Mesodermal cell (in vitro differentiated cells): ENCODE results near the gene EFNA1.

Source experiments
- H3K27ac ChIP-seq: 2 replicates; pipeline ENCODE4 v1.7.0; 2013; ENCODE audit warnings: mild to moderate bottlenecking, low read depth, low read length, moderate library complexity; ENCODE audit not compliant: severe bottlenecking
- H3K36me3 ChIP-seq: 2 replicates; pipeline ENCODE4 v1.7.1; 2013; ENCODE audit warnings: mild to moderate bottlenecking, low read length, moderate library complexity; ENCODE audit not compliant: control insufficient read depth, insufficient read depth
- H3K4me1 ChIP-seq: one replicate; pipeline ENCODE4 v1.7.1; 2013; ENCODE audit warnings: mild to moderate bottlenecking, low read length; ENCODE audit not compliant: insufficient read depth, control insufficient read depth, poor library complexity, severe bottlenecking
- H3K4me3 ChIP-seq: 2 replicates; pipeline ENCODE4 v1.7.0; 2013; ENCODE audit warnings: low read length, control low read depth, mild to moderate bottlenecking; ENCODE audit not compliant: insufficient read depth, poor library complexity, severe bottlenecking; ENCODE audit errors: extremely low read depth
- H3K9me3 ChIP-seq: 2 replicates; pipeline ENCODE4 v1.7.1; 2013; ENCODE audit warnings: mild to moderate bottlenecking, low read length, moderate library complexity; ENCODE audit not compliant: control insufficient read depth
- WGBS, 2 experiments: methylation state at CpG; one replicate each; pipeline ENCODE4 v1.1.5; 2013; ENCODE audit warnings: missing lambda C conversion rate in 2 of 2; ENCODE audit not compliant: insufficient coverage in 2 of 2; 5-methylcytosine and 5-hydroxymethylcytosine counted together

Gene EFNA1

GRCh38 chr1:155083865-155084721 is 43.6 kb upstream of the EFNA1 start:
- Histone ChIP-seq H3K9me3 (no peaks in the 10 kb centered on the region), H3K27ac (no peak overlapping the region), H3K4me3 (no peak overlapping the region), H3K4me1 (peaks cover 15% of the 10 kb centered on the region), H3K36me3 (no peaks in the 10 kb centered on the region)
- 42 to 59% methylated on average over 13 of the region's 21 CpGs for WGBS, 2 experiments

GRCh38 chr1:155084722-155085503 is 42.8 kb upstream of the EFNA1 start:
- no peaks in the 10 kb centered on the region for H3K9me3 ChIP-seq
- peak overlapping the region; percentile 55 for H3K27ac ChIP-seq
- WGBS, 2 experiments = 0% methylated on average over 52 to 64 of the region's 67 CpGs
- peaks cover 10% of the 10 kb centered on the region for H3K4me1 ChIP-seq
- peak overlapping the region; percentile 77 for H3K4me3 ChIP-seq
- H3K36me3 ChIP-seq = no peaks in the 10 kb centered on the region

DNA sequence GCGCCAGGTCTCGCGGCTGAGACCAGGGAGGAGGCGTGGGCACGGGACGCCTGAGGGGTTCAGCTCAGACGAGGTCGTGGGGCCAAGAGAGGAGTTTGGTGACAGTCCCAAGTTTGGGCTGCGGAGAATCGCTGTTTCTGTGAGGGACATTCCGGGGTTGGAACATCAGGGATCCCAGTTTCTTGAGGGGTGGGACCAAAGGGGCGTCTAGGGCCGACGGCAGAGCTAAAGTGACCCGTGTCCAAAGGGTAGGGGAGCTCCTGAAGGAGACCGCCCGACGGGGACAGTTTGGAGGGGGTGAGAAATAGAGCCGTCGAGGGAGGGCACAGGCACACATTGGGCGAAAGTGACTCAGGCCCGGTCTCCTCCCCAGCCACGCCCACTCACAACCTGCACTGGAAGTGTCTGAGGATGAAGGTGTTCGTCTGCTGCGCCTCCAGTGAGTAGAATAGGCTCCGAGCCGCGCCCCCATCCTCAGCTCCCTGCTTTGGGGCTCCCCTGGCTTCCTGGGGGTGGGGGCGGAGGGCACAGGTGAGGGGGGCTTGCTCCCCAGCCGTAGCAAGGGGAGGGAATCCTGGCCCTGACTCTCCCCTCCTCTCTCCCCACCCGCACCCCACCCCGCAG is 42.1 kb upstream of the EFNA1 start:
- Histone ChIP-seq H3K36me3 (no peaks in the 10 kb centered on the region), H3K4me3 (peak overlapping the region; percentile 77), H3K4me1 (peaks cover 6% of the 10 kb centered on the region), H3K9me3 (no peaks in the 10 kb centered on the region), H3K27ac (peak overlapping the region; percentile 55)
- WGBS, 2 experiments = 2 to 3% methylated on average over 20 to 21 of the region's 32 CpGs

DNA sequence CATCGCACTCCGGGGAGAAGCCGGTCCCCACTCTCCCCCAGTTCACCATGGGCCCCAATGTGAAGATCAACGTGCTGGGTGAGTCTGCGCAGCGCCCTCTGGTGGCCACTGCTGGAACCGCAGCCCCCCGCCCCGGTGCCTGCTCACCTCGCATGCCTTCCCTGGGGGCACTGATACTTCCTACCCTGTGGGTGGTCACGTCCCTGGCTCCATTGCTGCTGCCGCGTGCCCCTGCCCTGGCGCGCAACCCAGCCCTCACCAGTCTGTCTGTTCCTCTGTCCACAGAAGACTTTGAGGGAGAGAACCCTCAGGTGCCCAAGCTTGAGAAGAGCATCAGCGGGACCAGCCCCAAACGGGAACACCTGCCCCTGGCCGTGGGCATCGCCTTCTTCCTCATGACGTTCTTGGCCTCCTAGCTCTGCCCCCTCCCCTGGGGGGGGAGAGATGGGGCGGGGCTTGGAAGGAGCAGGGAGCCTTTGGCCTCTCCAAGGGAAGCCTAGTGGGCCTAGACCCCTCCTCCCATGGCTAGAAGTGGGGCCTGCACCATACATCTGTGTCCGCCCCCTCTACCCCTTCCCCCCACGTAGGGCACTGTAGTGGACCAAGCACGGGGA is 41.4 kb upstream of the EFNA1 start:
- H3K27ac ChIP-seq = no peak overlapping the region
- no peaks in the 10 kb centered on the region for H3K9me3 ChIP-seq
- H3K4me3 ChIP-seq = peak overlapping the region; percentile 77

GRCh38 chr1:155086856-155087535 is 40.7 kb upstream of the EFNA1 start:
- Histone ChIP-seq H3K27ac (no peak overlapping the region), H3K4me3 (no peak overlapping the region), H3K9me3 (no peaks in the 10 kb centered on the region), H3K36me3 (no peaks in the 10 kb centered on the region), H3K4me1 (peaks cover 5% of the 10 kb centered on the region)
- WGBS, 2 experiments = 66 to 76% methylated on average over 4 to 5 of the region's 8 CpGs

More for the DNA sequence above, 41.4 kb upstream of the EFNA1 start:
- H3K4me1 ChIP-seq = peaks cover 6% of the 10 kb centered on the region
- H3K36me3 ChIP-seq = no peaks in the 10 kb centered on the region
- WGBS, 2 experiments = 15 to 17% methylated on average over 14 to 17 of the region's 24 CpGs

DNA sequence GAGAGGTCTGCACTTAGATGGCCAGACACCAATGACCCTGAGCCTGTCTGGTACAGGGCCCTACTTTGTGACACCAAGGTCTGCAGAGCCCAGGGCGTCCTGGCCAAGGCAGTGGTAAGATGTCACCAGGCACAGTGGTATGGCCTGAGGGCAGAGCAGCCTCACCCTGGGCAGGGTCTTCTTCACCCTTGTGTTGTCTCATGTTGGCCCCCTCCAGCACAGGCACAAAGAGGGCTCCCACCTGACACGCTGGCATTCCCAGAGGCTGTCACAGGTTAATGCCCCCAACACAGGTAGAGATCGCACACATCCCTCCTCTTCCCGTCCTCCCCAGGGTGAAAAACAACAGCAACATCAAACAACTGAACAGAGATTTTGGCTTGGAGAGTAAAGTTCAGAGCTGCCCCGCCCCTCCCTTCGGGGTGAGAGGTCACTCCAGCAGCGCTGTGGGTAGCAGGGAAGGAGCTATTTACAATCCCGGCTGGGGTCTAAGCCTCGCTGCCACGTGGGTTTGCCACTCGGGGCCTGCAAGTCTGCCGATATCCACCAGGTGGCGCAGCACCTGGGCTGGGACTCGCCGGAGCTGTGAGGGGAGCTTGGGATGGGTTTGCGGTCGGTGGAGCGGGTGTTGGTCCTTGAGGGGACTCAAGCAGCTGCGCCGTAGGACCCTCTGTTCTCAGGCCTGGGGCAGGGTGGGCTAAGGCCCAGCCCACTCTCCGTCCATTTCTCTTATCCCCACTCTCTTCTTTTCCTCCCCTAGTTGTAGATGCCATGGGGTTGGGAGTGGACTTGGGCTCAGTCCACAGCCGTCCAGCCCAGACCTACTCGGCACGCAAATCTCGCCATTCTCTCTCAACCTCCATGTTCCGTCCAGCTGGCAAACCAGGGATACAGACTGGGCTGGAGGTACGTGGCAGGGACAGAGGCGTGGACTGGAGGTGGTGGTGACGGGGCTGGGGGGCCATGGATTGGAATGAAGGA is 36.3 kb upstream of the EFNA1 start:
- Histone ChIP-seq H3K4me1 (peaks cover 4% of the 10 kb centered on the region), H3K9me3 (no peaks in the 10 kb centered on the region), H3K27ac (no peak overlapping the region), H3K36me3 (no peaks in the 10 kb centered on the region), H3K4me3 (no peak overlapping the region)
- 32 to 55% methylated on average over 15 to 18 of the region's 29 CpGs for WGBS, 2 experiments

- Histone ChIP-seq H3K9me3 (no peaks in the 10 kb centered on the region), H3K4me1 (peaks cover 4% of the 10 kb centered on the region), H3K4me3 (no peak overlapping the region), H3K27ac (no peak overlapping the region), H3K36me3 (no peaks in the 10 kb centered on the region)
- 93 to 95% methylated on average over 5 of the region's 6 CpGs for WGBS, 2 experiments
Measured at GRCh38 chr1:155092131-155092530, 35.5 kb upstream of the EFNA1 start.

DNA sequence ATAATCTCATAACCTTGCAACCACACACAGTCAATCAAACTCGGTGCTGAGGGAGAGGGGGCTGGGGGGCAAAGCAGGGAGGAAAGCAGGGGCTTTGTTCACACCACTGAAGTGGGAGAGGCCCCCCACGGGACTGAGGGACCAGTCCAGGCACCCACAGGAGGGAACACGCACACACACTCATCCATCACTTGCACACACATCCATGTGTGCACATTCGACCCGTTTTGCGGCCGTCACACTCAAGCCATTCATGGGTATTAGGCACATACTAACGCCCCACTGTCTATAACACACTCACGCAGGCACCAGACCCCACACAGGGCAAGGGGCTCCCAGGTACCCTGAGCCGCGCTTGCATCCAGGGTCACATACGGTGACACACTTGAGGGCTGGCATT is 35.0 kb upstream of the EFNA1 start:
- 93 to 96% methylated on average over 8 to 10 of the region's 12 CpGs for WGBS, 2 experiments
- no peaks in the 10 kb centered on the region for H3K36me3 ChIP-seq
- no peaks in the 10 kb centered on the region for H3K9me3 ChIP-seq
- peaks cover 4% of the 10 kb centered on the region for H3K4me1 ChIP-seq
- no peak overlapping the region for H3K27ac ChIP-seq
- no peak overlapping the region for H3K4me3 ChIP-seq

GRCh38 chr1:155093911-155094621 is 33.6 kb upstream of the EFNA1 start:
- Histone ChIP-seq H3K36me3 (no peaks in the 10 kb centered on the region), H3K4me1 (peaks cover 4% of the 10 kb centered on the region), H3K9me3 (no peaks in the 10 kb centered on the region), H3K4me3 (no peak overlapping the region), H3K27ac (no peak overlapping the region)
- WGBS, 2 experiments = 63 to 65% methylated on average over 10 of the region's 13 CpGs
